Measurements from ENCODE around the gene EFCAB10. TPM values are rescaled to one million over a fixed set of nuclear protein-coding genes. Genes with fewer than 3 reads are reported as not detected.

The EFCAB10 gene
- total RNA-seq, 1 experiment from 2014 or later, result 1.4 TPM

Other genes with a start within 250 kb of the EFCAB10 start
- gene SRPK2, start 192.6 kb downstream of the EFCAB10 start, total RNA-seq (2014; rRNA removed; shearing (Covaris generic); ENCODE audit: low replicate concordance), result 20.6 and 27.6 TPM in 2 replicates
- 17.6 and 24.0 TPM in 2 replicates for gene PUS7, start 59.2 kb downstream of the EFCAB10 start, total RNA-seq (2014; rRNA removed; shearing (Covaris generic); ENCODE audit: low replicate concordance)
- 4.8 and 5.7 TPM in 2 replicates for gene RINT1, start 49.3 kb downstream of the EFCAB10 start, total RNA-seq (2014; rRNA removed; shearing (Covaris generic); ENCODE audit: low replicate concordance)